Endothelial cell of umbilical vein (primary cell): ENCODE results near the gene FAAH. TPM values are rescaled to one million over a fixed set of nuclear protein-coding genes. Genes with fewer than 3 reads are reported as not detected.

Experiments used
- BruUV-seq: library from RNA; stranded (reverse); fragments of 400-500 nt; replicated peaks from 2 replicates; lab custom pipeline; 2021; lab: Mats Ljungman, UMichigan
- CTCF ChIA-PET: fragments of 300-600, 350-600 bp; sonication (Branson Sonifier 250); formaldehyde crosslinking; loops from one replicate; lab custom pipeline; 2021; ENCODE audit warnings: antibody characterized with exemption, inconsistent platforms; lab: Charles Lee
- POLR2A ChIA-PET: fragments of 300-600, 350-600 bp; sonication (Branson Sonifier 250); formaldehyde crosslinking; loops from one replicate; lab custom pipeline; 2021; ENCODE audit warnings: antibody characterized with exemption, inconsistent platforms; lab: Charles Lee
- DNase-seq: peaks from one replicate; pipeline ENCODE4 v3.0.0-alpha.2; 2011; ENCODE audit warnings: low read depth, low spot score
- FAIRE-seq: peaks from 2 replicates; lab custom pipeline; 2011; peaks lifted over from hg19 to GRCh38; lab: Jason Lieb, UNC
- H2AFZ ChIP-seq: 2 replicates; pipeline ENCODE4 v1.6.0; 2012; ENCODE audit warnings: low read depth, low read length, control low read depth, inconsistent platforms
- H3K27ac ChIP-seq: 2 replicates; pipeline ENCODE4 v1.5.1; 2011; ENCODE audit warnings: low read depth, mild to moderate bottlenecking, control low read depth, low read length, moderate library complexity; ENCODE audit not compliant: insufficient read depth
- H3K27me3 ChIP-seq, 2 experiments: 2 replicates each; pipeline versions ENCODE4 v1.6.0 to v1.6.1; 2011; ENCODE audit warnings: low read length in 2 of 2, mixed read lengths in 1 of 2; ENCODE audit not compliant: control insufficient read depth in 2 of 2, insufficient read depth in 2 of 2
- H3K36me3 ChIP-seq, 2 experiments: 2 replicates in 1 of 2; 3 replicates in 1 of 2; pipeline ENCODE4 v1.5.1; 2011; ENCODE audit warnings: low read length in 2 of 2, mild to moderate bottlenecking in 1 of 2, moderate library complexity in 1 of 2; ENCODE audit not compliant: control insufficient read depth in 2 of 2, insufficient read depth in 2 of 2; ENCODE audit errors: extremely low read depth in 1 of 2
- H3K4me1 ChIP-seq: 3 replicates; pipeline ENCODE4 v1.5.1; 2011; ENCODE audit warnings: mild to moderate bottlenecking, low read length; ENCODE audit not compliant: control insufficient read depth, insufficient read depth; ENCODE audit errors: extremely low read depth
- H3K4me2 ChIP-seq: 2 replicates; pipeline ENCODE4 v1.6.1; 2011; ENCODE audit warnings: low read length, control low read depth, mixed read lengths; ENCODE audit not compliant: insufficient read depth
- H3K4me3 ChIP-seq, 3 experiments: fragments of 200-600 bp in 1 of 3; sonication (generic), shearing (Covaris generic) in 1 of 3; replicated peaks in 1 of 3; 2 replicates each; pipeline ENCODE4 v1.5.1; 2011 to 2016; ENCODE audit warnings: control low read depth in 3 of 3, low read length in 3 of 3, mild to moderate bottlenecking in 2 of 3, inconsistent platforms in 1 of 3, low read depth in 1 of 3, moderate library complexity in 1 of 3; ENCODE audit not compliant: insufficient read depth in 1 of 3
- H3K79me2 ChIP-seq: 2 replicates; pipeline ENCODE4 v1.6.0; 2012; ENCODE audit warnings: low read length, inconsistent platforms; ENCODE audit not compliant: control insufficient read depth, insufficient read depth
- H3K9ac ChIP-seq: replicated peaks from 2 replicates; pipeline ENCODE3; 2011; ENCODE audit warnings: low read length, control low read depth; ENCODE audit not compliant: insufficient read depth; ENCODE audit errors: extremely low read depth
- H3K9me1 ChIP-seq: replicated peaks from 3 replicates; pipeline ENCODE4 v1.6.0; 2011; ENCODE audit warnings: mild to moderate bottlenecking, low read length; ENCODE audit not compliant: control insufficient read depth, insufficient read depth; ENCODE audit errors: extremely low read depth
- H3K9me3 ChIP-seq: replicated peaks from 2 replicates; pipeline ENCODE4 v1.5.1; 2012; ENCODE audit warnings: low read length, inconsistent platforms; ENCODE audit not compliant: control insufficient read depth, insufficient read depth
- H4K20me1 ChIP-seq: replicated peaks from 2 replicates; pipeline ENCODE3; 2011; ENCODE audit warnings: mild to moderate bottlenecking, low read length; ENCODE audit not compliant: control insufficient read depth, insufficient read depth; ENCODE audit errors: extremely low read depth
- CTCF ChIP-seq, 2 donors: IDR thresholded peaks; 1 replicate in 1 of 2; 2 replicates in 1 of 2; pipeline ENCODE4 v1.5.1; 2011; ENCODE audit warnings: low read length in 2 of 2, mild to moderate bottlenecking in 2 of 2, moderate library complexity in 2 of 2, control low read depth in 1 of 2, inconsistent platforms in 1 of 2, low read depth in 1 of 2; ENCODE audit not compliant: insufficient read depth in 1 of 2; ENCODE audit errors: extremely low read depth in 1 of 2
- EZH2 ChIP-seq: IDR thresholded peaks from 2 replicates; pipeline ENCODE4 v1.6.1; 2012; ENCODE audit warnings: borderline replicate concordance, low read depth, mild to moderate bottlenecking, moderate library complexity, low read length, inconsistent platforms; ENCODE audit not compliant: severe bottlenecking
- FOS ChIP-seq: IDR thresholded peaks from 2 replicates; pipeline ENCODE4 v1.6.1; 2011; ENCODE audit warnings: mild to moderate bottlenecking, low read length, moderate library complexity, borderline replicate concordance; ENCODE audit not compliant: insufficient read depth
- GATA2 ChIP-seq: IDR thresholded peaks from 2 replicates; pipeline ENCODE4 v1.7.0; 2011; ENCODE audit warnings: low read depth, mild to moderate bottlenecking, moderate library complexity, mixed read lengths, low read length; ENCODE audit not compliant: insufficient read length, insufficient read depth
- JUN ChIP-seq: IDR thresholded peaks from 2 replicates; pipeline ENCODE4 v1.6.1; 2011; ENCODE audit warnings: borderline replicate concordance, low read depth; ENCODE audit not compliant: insufficient read length, insufficient read depth
- MAX ChIP-seq: IDR thresholded peaks from 2 replicates; pipeline ENCODE4 v1.6.1; 2011; ENCODE audit not compliant: insufficient read depth, insufficient read length
- MYC ChIP-seq: IDR thresholded peaks from one replicate; pipeline ENCODE4 v1.6.1; 2011; ENCODE audit warnings: mild to moderate bottlenecking, low read depth, low read length
- POLR2A ChIP-seq: IDR thresholded peaks from 2 replicates; pipeline ENCODE4 v1.6.1; 2012; ENCODE audit warnings: low read depth, mild to moderate bottlenecking, control low read depth, low read length
- POLR2AphosphoS5 ChIP-seq: IDR thresholded peaks from 2 replicates; pipeline ENCODE4 v1.6.1; 2012; ENCODE audit warnings: low read depth, mild to moderate bottlenecking, control low read depth, low read length, moderate library complexity; ENCODE audit not compliant: insufficient read depth
- dilution Hi-C: fragments of 300-500 bp; cut with MboI; formaldehyde crosslinking; loops from one replicate; pipeline ENCODE4 v1.15.0; 2019; ENCODE audit warnings: low sequenced_read_pairs; ENCODE audit not compliant: extremely low pct_ligation_motif_present
- intact Hi-C: fragments of 100-400 bp; cut with micrococcal nuclease; formaldehyde crosslinking; loops from one replicate; pipeline ENCODE4 v1.10.0; 2022
- polyA plus RNA-seq, 4 experiments: library from polyadenylated mRNA; depleted of rRNA in 3 of 4; stranded (reverse) in 3 of 4; unstranded in 1 of 4; fragments of >200 nt; gene quantifications; 2 replicates each; pipeline versions ENCODE4 v1.2.1 to v1.2.3, GENCODE V29; 2011 to 2012; ENCODE audit warnings: missing spikeins in 1 of 4
- total RNA-seq: library from RNA; stranded (reverse); gene quantifications from 2 replicates; pipeline ENCODE4 v1.2.3, GENCODE V29; 2021

Gene FAAH
- total and polyA plus RNA-seq, 2 donors (not counting 3 experiments of a cell fraction or from before 2014, with no cell fraction given) = 0.47 to 1.5 TPM

- peaks cover 30 to 39% of the 10 kb centered on the region in 2 experiments for H3K27me3 ChIP-seq
- dilution Hi-C loops (no loop called here), intact Hi-C loops (no loop called here)
- no peak for DNase-seq
- no peak overlapping the region for H2AFZ ChIP-seq
- POLR2A ChIA-PET = no interaction called here
- FAIRE-seq = no peak
- no TSS peak for BruUV-seq
- H4K20me1 ChIP-seq = no peaks in the 10 kb centered on the region
- TF ChIP-seq POLR2AphosphoS5 (no peak), CTCF (IDR thresholded peaks at IDR 0.05; ENCODE audit: extremely low read depth in 1 of 2, insufficient read depth in 1 of 2, low read depth in 1 of 2, low read length in 2 of 2) (no peak), FOS (no peak), EZH2 (no peak), JUN (no peak), MAX (no peak), POLR2A (no peak), MYC (no peak), GATA2 (no peak)
- no peaks in the 10 kb centered on the region for H3K9me1 ChIP-seq
- no peaks in the 10 kb centered on the region for H3K79me2 ChIP-seq
- H3K36me3 ChIP-seq = no peaks in the 10 kb centered on the region
- H3K27ac ChIP-seq = no peak overlapping the region
- H3K9me3 ChIP-seq = no peaks in the 10 kb centered on the region
- H3K4me3 ChIP-seq = no peak overlapping the region
- no peak overlapping the region for H3K9ac ChIP-seq
- H3K4me2 ChIP-seq = no peak overlapping the region
- CTCF ChIA-PET = interaction anchor here (5.8 kb wide), 1 partner anchor 10 kb away, joined by 29 read pairs; no protein-coding TSS in a partner anchor
- H3K4me1 ChIP-seq = no peaks in the 10 kb centered on the region
Measured at GRCh38 chr1:46457178-46457577, 63.1 kb downstream of the FAAH start.
